ENCODE measurements around the gene AMMECR1L. TPM values are rescaled to one million over a fixed set of nuclear protein-coding genes. Genes with fewer than 3 reads are reported as not detected.
"Not testable (repeated sequence)": the region's sequence is repeated elsewhere in the genome, so short reads cannot be mapped to it uniquely, and the experiment has no call there.

Gene AMMECR1L
- 10 to 100 TPM; 22.1 to 22.6 TPM for total RNA-seq

GRCh38 chr2:127885780-127886592 is at the start of gene AMMECR1L:
Gene AMMECR1L, minus strand, starts transcription at chr2:127885956. Its CDS starts 11,722 bp downstream, at chr2:127874234.
- POLR2A ChIA-PET, CTCF ChIA-PET: not testable (repeated sequence)

DNA sequence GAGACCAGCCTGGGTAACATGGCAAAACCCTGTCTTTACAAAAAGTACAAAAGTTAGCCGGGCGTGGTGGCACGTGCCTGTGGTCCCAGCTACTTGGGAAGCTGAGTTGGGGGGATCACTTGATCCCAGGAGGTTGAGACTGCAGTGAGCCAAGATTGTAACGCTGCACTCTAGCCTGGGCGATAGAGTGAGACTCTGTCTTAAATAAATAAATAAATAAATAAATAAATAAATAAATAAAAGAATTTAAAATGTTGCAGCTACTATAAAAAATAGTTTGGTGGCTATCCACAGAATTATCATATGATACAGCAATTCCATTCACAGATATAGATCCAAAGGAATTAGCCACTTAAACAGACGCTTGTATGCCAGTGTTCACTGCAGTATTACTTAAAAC is 49.6 kb upstream of the AMMECR1L start:
- CTCF ChIA-PET: no interaction called here

DNA sequence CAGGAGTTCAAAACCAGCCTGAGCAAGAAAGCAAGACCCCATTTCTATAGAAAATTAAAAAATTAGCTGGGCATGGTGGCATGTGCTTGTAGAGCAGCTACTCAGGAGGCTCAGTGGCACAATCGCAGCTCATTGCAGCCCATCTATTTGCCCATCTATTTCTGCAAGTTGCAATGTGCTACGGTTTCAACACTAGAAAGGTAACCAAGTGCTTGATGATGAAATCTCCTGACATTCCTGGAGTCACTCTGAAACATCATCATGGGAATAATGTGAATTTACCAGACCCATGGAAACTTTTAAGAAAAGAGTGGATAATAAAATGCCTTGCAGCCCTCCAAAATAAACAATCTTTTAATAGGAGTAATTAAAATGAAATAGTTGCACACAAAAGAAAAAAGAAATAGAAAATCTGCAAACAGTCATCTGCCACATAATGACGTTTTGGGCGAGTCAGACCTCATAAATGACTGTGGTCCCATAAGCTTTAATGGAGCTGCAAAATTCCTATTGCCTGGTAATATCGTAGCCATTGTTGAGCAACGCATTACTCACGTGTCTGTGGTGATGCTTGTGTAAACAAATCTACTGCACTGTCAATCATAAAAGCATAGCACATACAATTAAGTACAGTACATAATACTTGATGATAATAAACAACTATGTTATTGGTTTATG is 46.6 kb upstream of the AMMECR1L start:
- CTCF ChIA-PET: interaction anchor here (0.7 to 1.8 kb wide), 2 partner anchors 13 to 65 kb away, joined by 3 to 4 read pairs; no protein-coding TSS in a partner anchor
- POLR2A ChIA-PET: no interaction called here

More for the DNA sequence above, 49.6 kb upstream of the AMMECR1L start:
- POLR2A ChIA-PET: no interaction called here

- ChIA-PET POLR2A (no interaction called here), CTCF (no interaction called here)
These were observed 43.7 kb upstream of the AMMECR1L start for GRCh38 chr2:127929449-127929848.

DNA sequence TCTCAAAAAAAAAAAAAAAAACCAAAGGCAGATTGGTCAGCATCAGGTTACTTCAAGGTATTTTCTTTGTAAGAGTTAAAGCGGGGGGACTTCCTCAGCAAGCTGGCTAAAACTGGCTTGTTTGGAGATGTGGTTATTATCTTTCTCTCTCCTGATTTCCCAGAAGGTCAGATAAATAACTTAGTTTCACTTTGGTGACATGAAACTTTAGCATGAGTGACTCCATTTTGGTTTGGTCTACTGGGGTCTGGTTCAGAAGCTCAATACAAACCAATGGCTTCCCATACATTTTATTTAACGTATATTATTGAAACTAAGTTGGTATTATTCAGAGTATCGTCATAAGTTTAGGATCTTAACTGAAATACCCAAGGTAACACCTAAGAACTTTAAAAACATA is 41.6 kb upstream of the AMMECR1L start:
- ChIA-PET CTCF (no interaction called here), POLR2A (no interaction called here)

DNA sequence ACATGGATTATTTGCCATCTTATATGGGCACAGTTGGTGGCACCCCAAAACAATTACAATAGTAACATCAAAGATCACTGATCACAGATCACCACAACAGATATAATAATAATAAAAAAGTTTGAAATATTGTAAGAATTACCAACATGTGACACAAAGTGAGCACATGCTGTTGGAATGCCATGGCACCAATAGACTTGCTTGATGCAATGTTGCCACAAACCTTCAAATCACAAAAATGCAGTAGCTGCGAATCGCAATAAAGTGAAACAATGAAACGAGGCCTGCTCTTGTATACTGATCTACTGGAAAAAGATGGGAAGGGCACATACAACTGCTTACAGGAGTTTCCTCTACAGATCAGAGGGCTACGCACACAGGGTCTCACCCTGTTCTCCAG is 32.2 kb upstream of the AMMECR1L start:
- ChIA-PET POLR2A (no interaction called here), CTCF (no interaction called here)

- ChIA-PET CTCF (interaction anchor here (0.6 kb wide), 1 partner anchor 327 kb away, joined by 3 read pairs; no protein-coding TSS in a partner anchor), POLR2A (no interaction called here)
These were observed 28.2 kb upstream of the AMMECR1L start for GRCh38 chr2:127913808-127914457.

DNA sequence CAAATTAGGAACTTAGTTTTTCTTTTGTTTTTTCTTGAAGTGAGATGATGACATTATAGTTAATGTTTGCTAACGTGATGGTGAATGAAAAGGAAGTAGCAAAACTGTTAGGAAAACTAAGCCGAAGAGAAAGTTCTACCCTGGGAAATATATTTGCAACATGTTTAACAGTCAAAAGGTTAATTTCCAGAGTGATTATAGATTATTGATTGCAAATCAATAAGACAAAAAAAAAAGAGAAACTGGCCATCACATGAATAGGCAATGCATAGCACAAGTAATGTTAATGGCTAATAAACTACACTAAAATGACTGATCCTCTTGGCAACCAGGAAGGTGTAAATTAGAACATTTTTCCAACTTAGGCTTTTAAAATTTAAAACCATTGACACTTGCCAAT is 26.0 kb upstream of the AMMECR1L start:
- CTCF ChIA-PET: no interaction called here

DNA sequence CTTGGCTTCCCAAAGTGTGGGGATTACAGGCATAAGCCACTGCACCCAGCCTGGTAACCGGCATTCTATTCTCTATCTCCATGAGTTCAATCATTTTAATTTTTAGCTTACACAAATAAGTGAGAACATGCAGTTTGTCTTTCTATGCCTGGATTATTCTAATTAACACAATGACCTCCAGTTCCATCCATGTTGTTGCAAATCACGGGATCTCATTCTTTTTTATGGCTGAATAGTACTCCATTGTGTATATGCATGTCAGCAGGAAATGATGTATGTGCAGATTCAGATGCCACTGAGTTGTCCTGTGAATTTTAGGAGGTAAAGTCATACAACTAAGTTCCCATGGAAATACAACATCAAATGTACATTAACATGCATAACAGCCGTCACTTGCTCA is 24.7 kb upstream of the AMMECR1L start:
- ChIA-PET CTCF (no interaction called here), POLR2A (no interaction called here)

More for the DNA sequence above, 26.0 kb upstream of the AMMECR1L start:
- POLR2A ChIA-PET: no interaction called here

GRCh38 chr2:127909019-127909418 is 23.3 kb upstream of the AMMECR1L start:
- ChIA-PET CTCF (interaction anchor here (0.7 kb wide), 1 partner anchor 315 kb away, joined by 3 read pairs; no protein-coding TSS in a partner anchor), POLR2A (no interaction called here)

- POLR2A ChIA-PET, CTCF ChIA-PET: not testable (repeated sequence)
These were observed 22.1 kb upstream of the AMMECR1L start for GRCh38 chr2:127907733-127908400.

- CTCF ChIA-PET: no interaction called here
- POLR2A ChIA-PET: no interaction called here
These were observed 20.6 kb upstream of the AMMECR1L start for GRCh38 chr2:127906206-127906926.

- CTCF ChIA-PET: no interaction called here
- POLR2A ChIA-PET: interaction anchor here (0.7 kb wide), 1 partner anchor 104 kb away, joined by 3 read pairs; no protein-coding TSS in a partner anchor
These were observed 15.7 kb upstream of the AMMECR1L start for GRCh38 chr2:127901339-127902056.

DNA sequence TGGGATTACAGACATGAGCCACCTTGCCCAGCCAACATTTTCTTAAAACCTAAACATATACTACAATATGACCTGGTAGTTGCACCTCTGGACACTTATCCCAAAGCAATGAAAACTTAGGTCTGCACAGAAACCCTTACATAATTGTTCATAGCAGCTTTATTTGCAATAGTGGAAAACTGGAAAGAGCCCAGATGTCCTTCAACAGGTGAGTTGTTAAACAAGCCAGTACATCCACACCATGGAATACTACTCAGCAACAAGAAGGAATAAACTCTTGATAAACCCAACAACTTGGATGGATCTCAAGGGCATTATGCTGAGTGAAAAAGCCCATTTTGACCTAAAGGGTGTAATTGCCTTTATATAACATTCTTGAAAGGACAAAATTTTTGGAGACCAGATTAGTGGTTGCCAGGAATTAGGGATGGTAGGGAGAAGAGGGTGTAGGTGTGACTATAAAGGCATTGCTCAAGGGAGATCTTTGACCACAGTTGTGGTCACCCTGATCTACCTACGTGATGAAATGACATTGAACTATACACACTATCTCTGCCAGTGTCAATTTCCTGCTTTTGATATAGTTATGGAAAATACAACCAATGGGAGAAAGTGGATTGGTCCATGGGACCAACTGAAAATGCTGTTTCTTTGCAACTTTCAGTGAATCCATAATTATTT is 11.9 kb upstream of the AMMECR1L start:
- CTCF ChIA-PET: no interaction called here
- POLR2A ChIA-PET: no interaction called here

GRCh38 chr2:127893494-127893893 is 7.7 kb upstream of the AMMECR1L start:
- POLR2A ChIA-PET: no interaction called here
- CTCF ChIA-PET: no interaction called here

GRCh38 chr2:127893033-127893432 is 7.3 kb upstream of the AMMECR1L start:
- POLR2A ChIA-PET: no interaction called here

DNA sequence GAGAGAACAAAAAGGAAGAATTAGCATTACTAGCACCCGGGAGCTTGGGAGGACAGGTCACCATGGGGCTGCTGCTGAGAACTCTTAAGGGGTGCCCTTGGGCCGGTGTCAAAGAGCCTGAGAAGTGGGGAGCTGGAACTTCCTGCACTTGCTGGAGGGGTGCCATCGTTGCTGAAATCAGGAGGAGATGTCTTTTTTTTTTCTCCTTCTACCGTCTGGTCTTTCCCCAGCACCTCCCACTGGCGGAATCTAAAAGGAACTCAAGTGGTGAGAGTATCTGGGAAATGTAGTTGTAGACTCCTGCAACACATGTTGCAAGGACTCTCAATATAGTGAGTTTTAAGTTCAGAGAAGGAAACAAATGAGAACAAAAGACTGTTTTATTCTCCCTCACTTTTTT is 6.1 kb upstream of the AMMECR1L start:
- ChIA-PET POLR2A (no interaction called here), CTCF (no interaction called here)

More at GRCh38 chr2:127893033-127893432, 7.3 kb upstream of the AMMECR1L start:
- CTCF ChIA-PET: no interaction called here

- POLR2A ChIA-PET: not testable (repeated sequence)
- CTCF ChIA-PET: interaction anchor here (0.7 kb wide), 1 partner anchor 8 kb away, joined by 3 read pairs; no protein-coding TSS in a partner anchor
These were observed 5.0 kb upstream of the AMMECR1L start for GRCh38 chr2:127890756-127891155.
